ENCODE measurements around the gene WNK2. TPM values are rescaled to one million over a fixed set of nuclear protein-coding genes. Genes with fewer than 3 reads are reported as not detected.
A peak's percentile ranks its signal among the peaks of the same experiment; 100 is the strongest.

WNK2 gene
- total and polyA plus RNA-seq, 2 donors = 4.8 to 9.3 TPM

GRCh38 chr9:93185266-93186214 lies 1.6 kb downstream of the WNK2 start:
- Histone ChIP-seq H3K4me3 (ENCODE audit: low read depth, low read length) (peak overlapping the region; percentile 55), H3K27ac (ENCODE audit: low read depth) (no peak overlapping the region), H3K36me3 (ENCODE audit: insufficient read depth) (no peaks in the 10 kb centered on the region), H3K4me1 (ENCODE audit: insufficient read depth) (no peaks in the 10 kb centered on the region)
- DNase-seq (ENCODE audit: extremely low spot score) = no peak
- 67% methylated on average over 61 of the region's 61 CpGs for WGBS

GRCh38 chr9:93186215-93186945 lies 2.4 kb downstream of the WNK2 start:
- Histone ChIP-seq H3K4me1 (ENCODE audit: insufficient read depth) (no peaks in the 10 kb centered on the region), H3K27ac (ENCODE audit: low read depth) (no peak overlapping the region), H3K4me3 (ENCODE audit: low read depth, low read length) (no peak overlapping the region), H3K36me3 (ENCODE audit: insufficient read depth) (no peaks in the 10 kb centered on the region)
- 67% methylated on average over 16 of the region's 16 CpGs for WGBS
- no peak for DNase-seq (ENCODE audit: extremely low spot score)

GRCh38 chr9:93187047-93187446 lies 3.1 kb downstream of the WNK2 start:
- Histone ChIP-seq H3K4me3 (ENCODE audit: low read depth, low read length) (no peak overlapping the region), H3K27ac (ENCODE audit: low read depth) (no peak overlapping the region), H3K36me3 (ENCODE audit: insufficient read depth) (no peaks in the 10 kb centered on the region), H3K4me1 (ENCODE audit: insufficient read depth) (no peaks in the 10 kb centered on the region)
- WGBS = 59% methylated on average over 9 of the region's 9 CpGs
- DNase-seq (ENCODE audit: extremely low spot score) = no peak

- no peaks in the 10 kb centered on the region for H3K36me3 ChIP-seq (ENCODE audit: insufficient read depth)
- no peak overlapping the region for H3K27ac ChIP-seq (ENCODE audit: low read depth)
- no peaks in the 10 kb centered on the region for H3K4me1 ChIP-seq (ENCODE audit: insufficient read depth)
- no peak for DNase-seq (ENCODE audit: extremely low spot score)
- H3K4me3 ChIP-seq (ENCODE audit: low read depth, low read length) = no peak overlapping the region
- WGBS = 75% methylated on average over 5 of the region's 5 CpGs
Observed at GRCh38 chr9:93187574-93187973, 3.6 kb downstream of the WNK2 start.

GRCh38 chr9:93188426-93189368 lies 4.8 kb downstream of the WNK2 start:
- H3K4me1 ChIP-seq (ENCODE audit: insufficient read depth) = no peaks in the 10 kb centered on the region
- no peaks in the 10 kb centered on the region for H3K36me3 ChIP-seq (ENCODE audit: insufficient read depth)
- no peak overlapping the region for H3K27ac ChIP-seq (ENCODE audit: low read depth)
- no peak for DNase-seq (ENCODE audit: extremely low spot score)
- WGBS = 77% methylated on average over 14 of the region's 14 CpGs
- no peak overlapping the region for H3K4me3 ChIP-seq (ENCODE audit: low read depth, low read length)

- no peak overlapping the region for H3K27ac ChIP-seq (ENCODE audit: low read depth)
- no peaks in the 10 kb centered on the region for H3K4me1 ChIP-seq (ENCODE audit: insufficient read depth)
Observed at GRCh38 chr9:93189369-93190132, 5.6 kb downstream of the WNK2 start.

GRCh38 chr9:93190133-93190525 lies 6.2 kb downstream of the WNK2 start:
- H3K4me1 ChIP-seq (ENCODE audit: insufficient read depth) = no peaks in the 10 kb centered on the region
- DNase-seq (ENCODE audit: extremely low spot score) = no peak
- 85% methylated on average over 12 of the region's 12 CpGs for WGBS
- no peaks in the 10 kb centered on the region for H3K36me3 ChIP-seq (ENCODE audit: insufficient read depth)
- H3K4me3 ChIP-seq (ENCODE audit: low read depth, low read length) = no peak overlapping the region
- no peak overlapping the region for H3K27ac ChIP-seq (ENCODE audit: low read depth)

More at GRCh38 chr9:93189369-93190132, 5.6 kb downstream of the WNK2 start:
- no peaks in the 10 kb centered on the region for H3K36me3 ChIP-seq (ENCODE audit: insufficient read depth)
- no peak overlapping the region for H3K4me3 ChIP-seq (ENCODE audit: low read depth, low read length)
- no peak for DNase-seq (ENCODE audit: extremely low spot score)
- 85% methylated on average over 21 of the region's 21 CpGs for WGBS

- Histone ChIP-seq H3K4me1 (ENCODE audit: insufficient read depth) (no peaks in the 10 kb centered on the region), H3K4me3 (ENCODE audit: low read depth, low read length) (no peak overlapping the region), H3K27ac (ENCODE audit: low read depth) (no peak overlapping the region), H3K36me3 (ENCODE audit: insufficient read depth) (no peaks in the 10 kb centered on the region)
- 93% methylated on average over 17 of the region's 17 CpGs for WGBS
- DNase-seq (ENCODE audit: extremely low spot score) = no peak
Observed at GRCh38 chr9:93190656-93191353, 6.9 kb downstream of the WNK2 start.

GRCh38 chr9:93191354-93191660 lies 7.4 kb downstream of the WNK2 start:
- no peaks in the 10 kb centered on the region for H3K4me1 ChIP-seq (ENCODE audit: insufficient read depth)
- no peak overlapping the region for H3K4me3 ChIP-seq (ENCODE audit: low read depth, low read length)
- H3K27ac ChIP-seq (ENCODE audit: low read depth) = no peak overlapping the region
- no peak for DNase-seq (ENCODE audit: extremely low spot score)
- 94% methylated on average over 5 of the region's 5 CpGs for WGBS
- no peaks in the 10 kb centered on the region for H3K36me3 ChIP-seq (ENCODE audit: insufficient read depth)

- no peak overlapping the region for H3K4me3 ChIP-seq (ENCODE audit: low read depth, low read length)
- no peak overlapping the region for H3K27ac ChIP-seq (ENCODE audit: low read depth)
- no peak for DNase-seq (ENCODE audit: extremely low spot score)
- no peaks in the 10 kb centered on the region for H3K36me3 ChIP-seq (ENCODE audit: insufficient read depth)
- WGBS = 91% methylated on average over 11 of the region's 11 CpGs
- H3K4me1 ChIP-seq (ENCODE audit: insufficient read depth) = no peaks in the 10 kb centered on the region
Observed at GRCh38 chr9:93192721-93193387, 8.9 kb downstream of the WNK2 start.

- Histone ChIP-seq H3K4me1 (ENCODE audit: insufficient read depth) (no peaks in the 10 kb centered on the region), H3K36me3 (ENCODE audit: insufficient read depth) (no peaks in the 10 kb centered on the region), H3K27ac (ENCODE audit: low read depth) (no peak overlapping the region), H3K4me3 (ENCODE audit: low read depth, low read length) (no peak overlapping the region)
- 58% methylated on average over 12 of the region's 12 CpGs for WGBS
- DNase-seq (ENCODE audit: extremely low spot score) = no peak
Observed at GRCh38 chr9:93193388-93194220, 9.7 kb downstream of the WNK2 start.
